NCI-H2227 (cell line): ENCODE data around the gene NACA2.
"Not testable (repeated sequence)": the region's sequence is repeated elsewhere in the genome, so short reads cannot be mapped to it uniquely, and the experiment has no call there.

Experiments
- DNase-seq: peaks from one replicate; lab custom pipeline; 2025; ENCODE audit not compliant: unreplicated experiment; lab: John Stamatoyannopoulos, UW

Gene NACA2

GRCh38 chr17:61600621-61601020 lies 9.6 kb upstream of the NACA2 start:
- DNase-seq: no peak

GRCh38 chr17:61599608-61600007 lies 8.6 kb upstream of the NACA2 start:
- DNase-seq: no peak

DNA sequence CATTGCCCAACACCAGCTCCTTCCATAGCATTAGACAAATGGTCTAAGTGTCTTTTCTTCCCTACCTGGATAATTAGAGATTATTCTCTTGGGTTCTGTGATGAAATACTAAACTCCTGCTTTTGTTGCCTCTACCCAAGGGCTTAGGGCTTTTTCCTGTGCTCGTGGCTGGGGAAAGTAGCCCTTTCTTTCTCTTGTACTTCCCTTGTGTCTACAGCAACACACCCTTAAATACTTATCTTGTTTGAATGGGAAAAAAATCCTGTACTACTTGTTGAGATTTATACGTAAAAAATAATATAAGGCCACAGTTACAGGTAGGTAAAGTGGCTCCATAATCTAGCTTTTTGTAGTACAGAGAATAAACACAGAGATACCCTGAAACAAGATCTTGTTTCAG lies 7.0 kb upstream of the NACA2 start:
- DNase-seq: no peak

- no peak for DNase-seq
Observed at GRCh38 chr17:61597607-61598006, 6.6 kb upstream of the NACA2 start.

- no peak for DNase-seq
Observed at GRCh38 chr17:61595418-61596186, 4.6 kb upstream of the NACA2 start.

DNA sequence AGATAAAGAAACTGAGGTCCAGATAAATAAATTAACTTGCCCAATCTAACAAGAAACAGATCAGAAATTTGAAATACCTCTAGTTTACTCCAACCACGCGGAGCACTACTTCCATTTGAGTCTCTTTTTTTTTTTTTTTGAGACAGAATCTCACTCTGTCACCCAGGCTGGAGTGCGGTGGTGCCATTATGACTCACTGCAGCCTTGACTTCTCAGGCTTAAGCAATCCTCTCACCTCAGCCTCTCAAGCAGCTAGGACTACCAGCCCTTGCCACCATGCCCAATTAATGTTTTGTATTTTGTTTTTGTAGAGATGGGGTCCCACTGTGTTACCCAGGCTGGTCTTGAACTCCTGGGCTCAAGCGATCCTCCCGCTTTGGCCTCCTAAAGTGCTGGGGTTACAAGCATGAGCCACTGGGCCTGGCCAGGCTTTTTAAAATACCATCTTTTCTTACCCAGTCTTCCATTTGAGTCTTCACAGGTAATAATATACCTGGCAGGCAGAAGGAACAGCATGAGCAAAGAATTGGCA lies 3.3 kb upstream of the NACA2 start:
- DNase-seq: no peak

- DNase-seq: no peak
Observed at GRCh38 chr17:61593426-61593825, 2.4 kb upstream of the NACA2 start.

DNA sequence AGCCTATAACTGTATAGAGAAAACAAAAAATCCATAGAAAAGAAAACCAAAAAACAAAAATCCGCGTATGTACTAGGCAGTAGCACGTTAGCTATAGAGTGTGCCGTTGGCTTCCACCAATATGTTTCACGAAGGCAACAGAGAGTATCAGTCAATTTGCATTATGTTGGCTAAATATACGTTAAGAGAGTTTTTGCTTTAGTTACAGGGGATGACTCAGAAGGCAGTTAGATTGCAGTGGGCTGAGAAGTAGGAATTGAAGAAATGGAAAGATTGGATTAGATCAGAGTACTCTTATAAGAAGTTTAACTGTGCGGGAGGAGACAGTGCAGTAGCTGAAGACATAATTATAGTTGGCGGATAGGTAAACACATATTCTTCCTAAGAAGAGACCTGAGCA lies 911 bp upstream of the NACA2 start:
- no peak for DNase-seq

GRCh38 chr17:61589990-61590389 lies 1.0 kb downstream of the NACA2 start:
- DNase-seq: no peak

- DNase-seq: no peak
Observed at GRCh38 chr17:61587807-61588660, 3.0 kb downstream of the NACA2 start.

GRCh38 chr17:61587242-61587641 lies 3.8 kb downstream of the NACA2 start:
- DNase-seq: no peak

DNA sequence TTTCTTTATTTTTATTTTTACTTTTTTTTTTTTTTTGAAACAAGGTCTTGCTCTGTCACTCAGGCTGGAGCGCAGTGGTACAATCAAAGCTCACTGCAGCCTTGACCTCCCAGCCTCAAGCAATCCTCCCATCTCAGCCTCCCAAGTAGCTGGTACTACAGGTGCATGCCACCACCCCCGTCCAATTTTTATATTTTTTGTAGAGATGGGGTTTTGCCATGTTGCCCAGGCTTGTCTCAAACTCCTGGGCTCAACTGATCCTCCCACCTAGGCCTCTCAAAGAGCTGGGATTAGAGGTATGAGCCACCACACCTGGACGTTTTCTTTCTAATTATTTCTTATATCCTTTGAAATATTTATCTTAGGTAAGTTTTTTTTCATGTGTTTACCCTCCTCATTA lies 4.4 kb downstream of the NACA2 start:
- DNase-seq: not testable (repeated sequence)

- DNase-seq: no peak
Observed at GRCh38 chr17:61586031-61586566, 4.9 kb downstream of the NACA2 start.

- no peak for DNase-seq
Observed at GRCh38 chr17:61584866-61585265, 6.2 kb downstream of the NACA2 start.

DNA sequence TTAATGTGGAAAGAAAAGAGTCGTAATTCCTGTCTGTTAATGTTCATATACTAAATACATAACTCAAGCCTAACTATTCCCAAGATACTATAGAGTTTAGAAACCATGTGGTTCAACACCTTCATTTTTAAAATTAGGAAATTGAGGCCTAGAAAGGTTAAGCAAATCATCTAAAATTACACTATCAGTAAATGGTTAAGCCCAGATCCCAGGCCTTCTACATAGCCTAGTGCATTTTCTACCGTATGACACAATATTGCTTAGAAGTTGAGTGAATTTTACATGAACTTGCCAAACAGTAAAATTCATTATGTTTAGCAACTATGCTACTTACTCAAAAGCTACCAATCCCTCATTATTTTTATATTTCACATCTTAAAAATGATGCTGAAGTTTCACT lies 6.8 kb downstream of the NACA2 start:
- DNase-seq: no peak

DNA sequence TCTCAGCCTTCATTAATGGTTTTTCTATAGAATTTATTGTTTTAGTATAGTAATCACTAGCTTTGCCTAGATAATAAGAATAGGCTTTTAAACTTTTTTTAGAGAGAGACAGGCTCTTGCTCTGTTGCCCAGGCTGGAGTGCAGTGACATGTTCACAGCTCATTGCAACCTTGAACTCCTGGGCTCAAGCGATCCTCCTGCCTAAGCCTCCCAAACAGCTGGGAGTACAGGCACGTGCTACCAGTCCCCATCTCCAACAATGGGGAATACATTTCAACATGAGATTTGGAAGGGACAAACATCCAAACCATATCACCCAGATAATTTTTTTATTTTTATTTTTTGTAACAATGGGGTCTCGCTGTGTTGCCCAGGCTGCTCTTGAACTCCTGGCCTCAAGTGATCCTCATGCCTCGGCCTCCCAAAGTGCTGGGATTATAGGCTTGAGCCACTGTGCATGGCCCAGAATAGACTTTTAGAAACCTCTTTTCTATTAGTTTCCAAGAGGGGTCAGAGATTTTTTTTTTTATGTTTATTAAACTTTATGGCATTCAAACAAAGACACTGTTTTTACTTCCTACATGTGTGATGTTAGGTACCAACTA lies 7.3 kb downstream of the NACA2 start:
- no peak for DNase-seq

DNA sequence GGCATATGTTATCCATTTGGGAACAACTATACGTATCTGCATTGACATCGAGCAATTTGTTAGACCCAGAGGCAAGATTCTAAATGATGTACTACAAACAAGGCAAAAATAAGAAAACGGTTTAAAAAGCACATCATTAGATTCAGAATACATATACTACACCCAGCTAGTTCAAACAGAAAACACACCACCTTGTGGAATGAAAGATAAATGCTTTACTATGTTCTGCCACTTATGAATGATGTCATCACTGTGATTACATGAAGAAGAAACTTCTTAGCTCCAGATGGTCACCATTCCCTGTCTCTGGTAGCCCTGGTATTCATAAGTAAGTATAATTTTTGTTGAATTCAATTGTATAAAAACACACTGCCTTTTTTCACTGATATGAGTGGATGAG lies 7.8 kb downstream of the NACA2 start:
- peak; percentile 55 for DNase-seq

GRCh38 chr17:61582593-61582992 lies 8.4 kb downstream of the NACA2 start:
- no peak for DNase-seq

DNA sequence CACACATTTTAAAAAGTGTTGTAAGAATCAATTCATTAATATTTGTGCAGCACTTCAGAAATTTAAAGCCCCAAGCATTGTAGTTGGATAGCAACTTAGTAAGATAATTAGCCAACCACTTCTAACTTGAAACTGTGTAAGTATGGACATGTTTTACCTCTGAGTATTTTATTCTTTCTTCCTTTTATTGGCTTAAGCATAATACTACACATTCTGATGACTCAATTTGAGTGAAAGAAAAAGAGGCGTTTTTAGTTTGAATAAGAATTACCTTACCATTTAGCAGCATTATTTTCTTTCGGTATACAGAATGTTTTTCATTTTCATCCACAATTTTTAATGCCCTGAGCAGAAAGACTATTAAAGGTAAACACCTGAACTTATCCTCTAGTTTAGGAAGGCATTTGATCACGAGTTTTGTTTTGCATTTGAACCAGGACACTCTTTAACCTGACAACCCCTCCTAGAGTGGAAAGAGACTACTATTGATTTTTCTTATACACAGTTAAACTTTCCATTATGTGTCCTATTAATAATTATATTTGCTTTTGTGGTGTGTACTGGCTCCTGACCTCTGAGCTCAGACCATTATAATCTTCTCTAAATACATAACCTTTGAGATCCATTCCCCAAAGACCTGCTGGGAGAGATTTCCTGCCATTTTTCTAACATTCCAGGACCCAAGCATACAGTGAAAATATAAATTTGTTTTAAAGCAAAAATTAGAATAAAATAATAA lies 9.2 kb downstream of the NACA2 start:
- no peak for DNase-seq

DNA sequence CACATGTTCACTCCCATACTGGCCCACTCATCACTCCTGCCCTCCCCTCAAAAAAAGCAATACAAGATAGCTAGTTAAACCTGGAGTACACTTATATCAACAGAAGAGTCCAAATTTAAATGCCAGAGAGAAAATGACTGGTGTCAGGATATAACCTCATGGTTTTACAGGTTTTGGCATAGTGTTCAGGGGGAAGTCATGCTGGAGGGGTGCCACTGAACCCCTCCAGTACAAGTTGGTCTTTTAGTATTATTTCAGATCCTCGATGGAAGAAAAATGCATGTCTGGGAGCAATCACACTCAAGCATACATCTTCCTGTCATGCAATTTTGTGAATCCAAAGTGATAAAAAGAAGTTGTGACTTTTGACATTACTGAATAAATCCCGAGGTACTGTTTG lies 10.5 kb downstream of the NACA2 start:
- no peak for DNase-seq

DNA sequence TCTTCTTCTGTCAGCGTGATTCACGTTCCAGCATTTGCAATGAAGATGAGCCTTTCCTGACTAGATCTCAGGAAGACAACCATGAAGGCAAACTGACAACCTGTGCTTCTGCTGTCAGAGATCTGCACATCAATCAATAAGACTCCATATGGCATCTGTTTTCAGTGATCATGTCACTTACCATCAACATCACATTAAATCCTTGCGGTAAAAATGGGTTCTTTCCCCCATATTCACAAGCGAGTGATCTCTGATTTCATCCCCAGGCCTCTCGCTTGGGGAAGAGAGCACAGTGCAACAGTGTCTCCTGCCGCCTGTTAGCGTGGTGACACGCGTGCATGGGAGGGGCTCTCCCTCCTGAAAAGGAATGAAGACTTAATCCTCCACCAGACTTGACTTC lies 11.1 kb downstream of the NACA2 start:
- no peak for DNase-seq
